GM18873 (cell line): ENCODE data around the gene SELENOF.
"Not testable (repeated sequence)": the region's sequence is repeated elsewhere in the genome, so short reads cannot be mapped to it uniquely, and the experiment has no call there.

ENCODE experiments used
- ATAC-seq: cut with Tn5 transposase; IDR thresholded peaks from one replicate; pipeline ENCODE4 v1.9.1; 2021; ENCODE audit warnings: mild to moderate bottlenecking, moderate library complexity, moderate number of reproducible peaks; ENCODE audit not compliant: unreplicated experiment, low FRiP score

Gene SELENOF

DNA sequence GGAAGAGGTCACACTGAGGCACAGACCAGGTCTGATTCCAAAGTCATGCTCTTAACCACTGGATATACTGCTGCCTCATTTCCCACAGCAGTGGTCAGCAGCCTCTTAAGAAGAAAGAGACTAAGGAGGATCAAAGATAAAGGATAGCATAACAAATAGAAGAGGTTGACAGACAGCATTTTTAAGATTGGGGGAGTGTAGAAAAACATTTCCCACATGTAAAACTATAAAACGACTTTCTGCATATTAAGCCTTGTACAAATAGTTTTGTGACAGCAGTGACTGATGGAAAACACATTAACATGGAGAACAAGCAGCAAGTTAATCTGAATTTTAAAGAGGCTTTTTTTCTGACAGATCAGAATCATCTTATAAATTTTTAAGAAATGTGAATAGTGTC, 92.0 kb downstream of the SELENOF start:
- no peak for ATAC-seq

DNA sequence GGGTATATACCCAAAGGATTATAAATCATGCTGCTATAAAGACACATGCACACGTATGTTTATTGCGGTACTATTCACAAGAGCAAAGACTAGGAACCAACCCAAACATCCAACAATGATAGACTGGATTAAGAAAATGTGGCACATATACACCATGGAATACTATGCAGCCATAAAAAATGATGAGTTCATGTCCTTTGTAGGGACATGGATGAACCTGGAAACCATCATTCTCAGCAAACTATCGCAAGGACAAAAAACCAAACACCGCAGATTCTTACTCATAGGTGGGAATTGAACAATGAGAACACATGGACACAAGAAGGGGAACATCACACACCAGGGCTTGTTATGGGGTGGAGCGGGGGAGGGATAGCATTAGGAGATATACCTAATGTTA, 94.0 kb downstream of the SELENOF start:
- ATAC-seq, result not testable (repeated sequence)

DNA sequence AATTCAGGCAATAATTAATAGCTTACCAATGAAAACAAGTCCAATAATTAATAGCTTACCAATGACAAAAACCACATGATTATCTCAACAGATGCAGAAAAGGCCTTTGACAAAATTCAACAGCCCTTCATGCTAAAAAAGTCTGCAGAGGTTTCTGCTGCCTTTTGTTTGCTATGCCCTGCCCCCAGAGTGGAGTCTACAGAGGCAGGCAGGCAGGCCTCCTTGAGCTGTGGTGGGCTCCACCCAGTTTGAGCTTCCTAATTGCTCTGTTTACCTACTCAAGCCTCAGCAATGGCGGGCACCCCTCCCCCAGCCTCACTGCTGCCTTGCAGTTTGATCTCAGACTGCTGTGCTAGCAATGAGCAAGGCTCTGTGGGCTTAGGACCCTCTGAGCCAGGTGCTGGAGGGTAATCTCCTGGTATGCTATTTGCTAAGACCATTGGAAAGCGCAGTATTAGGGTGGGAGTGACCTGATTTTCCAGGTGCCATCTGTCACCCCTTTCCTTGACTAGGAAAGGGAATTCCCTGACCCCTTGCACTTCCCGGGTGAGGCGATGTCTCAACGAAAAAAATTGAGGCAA, 96.6 kb downstream of the SELENOF start:
- ATAC-seq, result not testable (repeated sequence)

DNA sequence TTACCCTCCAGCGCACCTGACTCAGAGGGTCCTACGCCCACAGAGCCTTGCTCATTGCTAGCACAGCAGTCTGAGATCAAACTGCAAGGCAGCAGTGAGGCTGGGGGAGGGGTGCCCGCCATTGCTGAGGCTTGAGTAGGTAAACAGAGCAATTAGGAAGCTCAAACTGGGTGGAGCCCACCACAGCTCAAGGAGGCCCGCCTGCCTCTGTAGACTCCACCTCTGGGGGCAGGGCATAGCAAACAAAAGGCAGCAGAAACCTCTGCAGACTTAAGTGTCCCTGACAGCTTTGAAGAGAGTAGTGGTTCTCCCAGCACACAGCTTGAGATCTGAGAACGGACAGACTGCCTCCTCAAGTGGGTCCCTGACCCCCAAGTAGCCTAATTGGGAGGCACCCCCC, 99.8 kb downstream of the SELENOF start:
- ATAC-seq, result not testable (repeated sequence)
